Ishikawa (cell line): ENCODE results near the gene ARHGAP8.

Experiments used
- CEBPB ChIP-seq: IDR thresholded peaks from 2 replicates; pipeline ENCODE4 v1.6.1; 2012
- CREB1 ChIP-seq: IDR thresholded peaks from 2 replicates; pipeline ENCODE4 v1.6.1; 2012; ENCODE audit warnings: low read depth
- EGR1 ChIP-seq: IDR thresholded peaks from 2 replicates; pipeline ENCODE4 v1.6.1; 2012
- EP300 ChIP-seq: IDR thresholded peaks from 2 replicates; pipeline ENCODE4 v1.6.1; 2012; ENCODE audit warnings: borderline replicate concordance
- FOXM1 ChIP-seq: IDR thresholded peaks from 2 replicates; pipeline ENCODE4 v1.6.1; 2012; ENCODE audit warnings: low read depth, borderline replicate concordance
- NFIC ChIP-seq: IDR thresholded peaks from 2 replicates; pipeline ENCODE4 v1.6.1; 2012
- RAD21 ChIP-seq: IDR thresholded peaks from 2 replicates; pipeline ENCODE4 v1.6.1; 2012; ENCODE audit warnings: low read depth
- TAF1 ChIP-seq: IDR thresholded peaks from 2 replicates; pipeline ENCODE4 v1.6.1; 2012; ENCODE audit warnings: low read depth, mild to moderate bottlenecking
- TCF12 ChIP-seq: IDR thresholded peaks from 2 replicates; pipeline ENCODE4 v1.6.1; 2012; ENCODE audit warnings: low read depth
- TEAD4 ChIP-seq: IDR thresholded peaks from 2 replicates; pipeline ENCODE4 v1.6.1; 2012
- YY1 ChIP-seq: IDR thresholded peaks from 2 replicates; pipeline ENCODE4 v1.6.1; 2012; ENCODE audit warnings: low read depth
- ZBTB7A ChIP-seq: IDR thresholded peaks from 2 replicates; pipeline ENCODE4 v1.6.1; 2012; ENCODE audit warnings: low read depth
- TF ChIP-seq, protein P1 (sequence below): IDR thresholded peaks from 2 replicates; pipeline ENCODE4 v1.6.1; 2012
- TF ChIP-seq, protein P2 (sequence below): IDR thresholded peaks from 2 replicates; pipeline ENCODE4 v1.6.1; 2012
- TF ChIP-seq, protein P3 (sequence below): IDR thresholded peaks from 2 replicates; pipeline ENCODE4 v1.6.1; 2012; ENCODE audit warnings: low read depth, mild to moderate bottlenecking

Gene ARHGAP8

DNA sequence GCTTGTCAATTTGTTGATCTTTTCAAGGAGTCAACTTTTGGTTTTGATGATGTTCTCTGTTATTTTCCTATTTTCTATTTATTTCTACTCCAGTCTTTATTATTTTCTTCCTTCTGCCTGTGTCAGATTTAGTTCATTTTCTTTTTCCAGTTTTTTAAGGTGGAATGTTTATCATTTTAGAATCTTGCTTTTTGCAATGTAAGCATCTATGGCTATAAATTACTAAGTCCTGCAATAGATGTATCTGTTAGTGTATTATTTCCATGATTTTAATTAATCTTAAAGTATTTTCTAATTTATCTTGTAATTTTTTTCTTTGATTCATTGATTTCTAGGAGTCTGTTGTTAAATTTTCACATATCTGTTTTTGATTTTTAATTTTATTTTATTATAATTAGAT lies 81.7 kb downstream of the ARHGAP8 start:
- TF ChIP-seq, protein P1, sequence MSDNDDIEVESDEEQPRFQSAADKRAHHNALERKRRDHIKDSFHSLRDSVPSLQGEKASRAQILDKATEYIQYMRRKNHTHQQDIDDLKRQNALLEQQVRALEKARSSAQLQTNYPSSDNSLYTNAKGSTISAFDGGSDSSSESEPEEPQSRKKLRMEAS = no peak
- no peak for TF ChIP-seq EGR1
- no peak for TF ChIP-seq YY1
- no peak for TF ChIP-seq NFIC
- TF ChIP-seq FOXM1 = no peak
- TF ChIP-seq TEAD4 = no peak
- no peak for TF ChIP-seq TAF1
- TF ChIP-seq, protein P2, sequence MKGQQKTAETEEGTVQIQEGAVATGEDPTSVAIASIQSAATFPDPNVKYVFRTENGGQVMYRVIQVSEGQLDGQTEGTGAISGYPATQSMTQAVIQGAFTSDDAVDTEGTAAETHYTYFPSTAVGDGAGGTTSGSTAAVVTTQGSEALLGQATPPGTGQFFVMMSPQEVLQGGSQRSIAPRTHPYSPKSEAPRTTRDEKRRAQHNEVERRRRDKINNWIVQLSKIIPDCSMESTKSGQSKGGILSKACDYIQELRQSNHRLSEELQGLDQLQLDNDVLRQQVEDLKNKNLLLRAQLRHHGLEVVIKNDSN = no peak
- TF ChIP-seq CEBPB = no peak
- no peak for TF ChIP-seq TCF12
- TF ChIP-seq RAD21 = no peak
- TF ChIP-seq CREB1 = no peak
- no peak for TF ChIP-seq EP300

DNA sequence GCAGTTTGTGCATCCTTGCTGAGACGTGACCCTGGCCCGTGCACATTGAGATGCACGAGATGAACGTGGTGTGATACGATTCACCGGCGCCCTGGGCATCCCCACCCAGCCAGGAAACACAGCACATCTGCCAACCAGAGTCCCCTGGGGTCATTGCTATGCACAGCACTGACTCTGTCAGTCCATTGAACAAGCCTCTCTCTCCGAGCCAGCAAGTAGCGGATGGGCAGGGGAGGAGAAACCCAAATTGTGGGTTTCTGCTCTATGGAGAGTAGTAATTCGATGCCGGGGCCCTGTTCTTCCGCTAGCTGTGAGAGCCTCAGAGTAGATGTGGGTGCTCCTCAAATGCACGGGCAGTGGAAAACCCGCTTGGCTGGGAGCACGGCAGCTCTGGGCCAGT lies 85.1 kb downstream of the ARHGAP8 start:
- TF ChIP-seq, protein P3, sequence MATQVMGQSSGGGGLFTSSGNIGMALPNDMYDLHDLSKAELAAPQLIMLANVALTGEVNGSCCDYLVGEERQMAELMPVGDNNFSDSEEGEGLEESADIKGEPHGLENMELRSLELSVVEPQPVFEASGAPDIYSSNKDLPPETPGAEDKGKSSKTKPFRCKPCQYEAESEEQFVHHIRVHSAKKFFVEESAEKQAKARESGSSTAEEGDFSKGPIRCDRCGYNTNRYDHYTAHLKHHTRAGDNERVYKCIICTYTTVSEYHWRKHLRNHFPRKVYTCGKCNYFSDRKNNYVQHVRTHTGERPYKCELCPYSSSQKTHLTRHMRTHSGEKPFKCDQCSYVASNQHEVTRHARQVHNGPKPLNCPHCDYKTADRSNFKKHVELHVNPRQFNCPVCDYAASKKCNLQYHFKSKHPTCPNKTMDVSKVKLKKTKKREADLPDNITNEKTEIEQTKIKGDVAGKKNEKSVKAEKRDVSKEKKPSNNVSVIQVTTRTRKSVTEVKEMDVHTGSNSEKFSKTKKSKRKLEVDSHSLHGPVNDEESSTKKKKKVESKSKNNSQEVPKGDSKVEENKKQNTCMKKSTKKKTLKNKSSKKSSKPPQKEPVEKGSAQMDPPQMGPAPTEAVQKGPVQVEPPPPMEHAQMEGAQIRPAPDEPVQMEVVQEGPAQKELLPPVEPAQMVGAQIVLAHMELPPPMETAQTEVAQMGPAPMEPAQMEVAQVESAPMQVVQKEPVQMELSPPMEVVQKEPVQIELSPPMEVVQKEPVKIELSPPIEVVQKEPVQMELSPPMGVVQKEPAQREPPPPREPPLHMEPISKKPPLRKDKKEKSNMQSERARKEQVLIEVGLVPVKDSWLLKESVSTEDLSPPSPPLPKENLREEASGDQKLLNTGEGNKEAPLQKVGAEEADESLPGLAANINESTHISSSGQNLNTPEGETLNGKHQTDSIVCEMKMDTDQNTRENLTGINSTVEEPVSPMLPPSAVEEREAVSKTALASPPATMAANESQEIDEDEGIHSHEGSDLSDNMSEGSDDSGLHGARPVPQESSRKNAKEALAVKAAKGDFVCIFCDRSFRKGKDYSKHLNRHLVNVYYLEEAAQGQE = no peak
- TF ChIP-seq ZBTB7A (no peak), EGR1 (no peak), RAD21 (no peak), NFIC (no peak), FOXM1 (no peak), YY1 (no peak), CEBPB (no peak), CREB1 (no peak), EP300 (no peak), TAF1 (no peak), TEAD4 (no peak), TCF12 (no peak)
- TF ChIP-seq, protein P1 = no peak
- TF ChIP-seq, protein P2 = no peak

DNA sequence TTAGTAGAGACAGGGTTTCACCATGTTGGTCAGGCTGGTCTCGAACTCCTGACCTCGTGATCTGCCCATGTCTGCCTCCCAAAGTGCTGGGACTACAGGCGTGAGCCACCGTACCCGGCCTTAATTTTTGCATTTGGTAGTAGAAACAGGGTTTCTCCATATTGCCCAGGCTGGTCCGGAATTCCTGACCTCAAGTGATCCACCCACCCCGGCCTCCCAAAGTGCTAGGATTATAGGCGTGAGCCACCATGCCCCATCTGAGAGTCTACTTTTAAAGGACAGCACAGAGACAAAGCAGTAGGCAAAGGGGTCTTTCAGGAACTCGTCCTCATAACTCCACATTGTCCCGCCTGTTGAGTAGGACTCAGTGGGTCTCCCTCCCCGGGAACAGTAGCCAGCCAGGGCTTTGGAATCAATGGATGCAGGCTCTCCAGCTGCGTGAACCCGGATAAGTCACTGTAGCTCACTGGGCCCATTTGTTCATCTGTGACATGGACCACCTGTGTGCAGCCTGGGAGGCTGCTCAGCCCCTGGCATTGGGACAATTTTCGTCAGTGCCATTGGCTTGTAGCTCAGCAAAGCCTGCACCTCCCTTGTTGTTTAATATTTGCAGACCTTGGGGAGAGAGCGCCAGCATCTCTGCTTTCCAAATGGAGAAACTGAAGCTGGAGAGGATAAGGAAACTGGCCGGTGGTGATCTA lies 86.1 kb downstream of the ARHGAP8 start:
- TF ChIP-seq, protein P1 = no peak
- TF ChIP-seq TCF12 (no peak), TEAD4 (no peak), EP300 (no peak), YY1 (no peak), FOXM1 (no peak), CREB1 (no peak), EGR1 (no peak), RAD21 (no peak), NFIC (no peak), CEBPB (no peak), TAF1 (no peak), ZBTB7A (no peak)
- TF ChIP-seq, protein P3 = no peak
- TF ChIP-seq, protein P2 = no peak

DNA sequence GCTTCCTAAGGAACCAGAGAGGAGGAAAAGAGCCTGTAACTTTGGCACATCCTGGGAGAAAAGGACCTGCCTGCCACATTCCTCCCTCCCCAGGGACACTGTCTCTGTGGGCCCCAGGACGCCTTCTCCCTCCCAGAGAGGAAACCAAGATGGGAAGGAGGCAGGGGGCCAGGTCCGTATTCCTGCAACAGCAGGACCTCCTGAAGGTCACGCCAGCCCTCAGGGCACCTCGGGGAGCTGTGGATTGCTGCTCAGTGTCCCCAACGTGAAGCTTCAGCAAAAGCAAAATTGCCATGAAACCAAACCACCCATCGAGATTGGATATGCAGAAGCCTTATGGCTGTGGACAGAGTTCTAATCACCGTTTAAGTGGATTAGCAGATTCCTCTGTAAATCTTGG lies 86.7 kb downstream of the ARHGAP8 start:
- TF ChIP-seq EP300 (no peak), CEBPB (no peak), EGR1 (no peak), CREB1 (no peak), TCF12 (no peak), FOXM1 (no peak), ZBTB7A (no peak), YY1 (no peak), NFIC (no peak)
- TF ChIP-seq, protein P2 = no peak

DNA sequence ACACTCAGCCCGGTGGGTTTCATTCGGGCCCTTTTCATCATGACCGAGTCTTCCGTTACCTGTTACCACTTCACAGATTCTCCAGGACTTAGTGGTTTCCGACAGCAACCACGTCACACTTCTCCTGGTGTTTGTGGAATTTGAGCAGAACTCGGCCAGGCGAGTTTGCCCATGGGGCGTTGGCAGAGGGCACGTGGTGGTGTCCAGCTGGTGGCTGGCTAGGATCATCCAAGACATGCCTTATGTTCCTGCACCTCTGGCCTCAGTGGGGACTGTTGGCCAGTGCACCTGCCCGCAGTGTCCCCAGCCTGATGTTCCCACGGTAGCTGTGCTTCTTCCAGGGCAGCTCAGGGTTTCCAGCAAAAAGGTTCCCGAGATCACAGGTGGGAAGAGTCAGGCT lies 87.3 kb downstream of the ARHGAP8 start:
- no peak for TF ChIP-seq NFIC
- TF ChIP-seq TAF1 = no peak
- TF ChIP-seq EP300 = no peak
